ENCODE results near the gene APBB2. TPM values are rescaled to one million over a fixed set of nuclear protein-coding genes. Genes with fewer than 3 reads are reported as not detected.

The APBB2 gene
- total RNA-seq, 2 experiments from 2014 or later: 1.3 to 1.5 TPM

GRCh38 chr4:41236032-41236431 lies 21.7 kb upstream of the APBB2 start:
- intact Hi-C loops (cut with DNase I, micrococcal nuclease): no loop called here
- Mint-ChIP-seq H3K4me1 (no peaks in the 10 kb centered on the region), H3K27me3 (no peaks in the 10 kb centered on the region), H3K36me3 (ENCODE audit: low read depth) (no peaks in the 10 kb centered on the region), H3K9me3 (ENCODE audit: low read depth) (peaks cover 2% of the 10 kb centered on the region), H3K27ac (no peak overlapping the region), H3K4me3 (no peak overlapping the region)
- CTCF ChIA-PET: no interaction called here
- no peak for ATAC-seq
- no peak for DNase-seq
- POLR2A ChIA-PET: no interaction called here

GRCh38 chr4:41232856-41233255 lies 18.5 kb upstream of the APBB2 start:
- Mint-ChIP-seq H3K9me3 (ENCODE audit: low read depth) (peaks cover 2% of the 10 kb centered on the region), H3K27me3 (peaks cover 4% of the 10 kb centered on the region), H3K4me1 (no peaks in the 10 kb centered on the region), H3K36me3 (ENCODE audit: low read depth) (no peaks in the 10 kb centered on the region), H3K4me3 (no peak overlapping the region), H3K27ac (no peak overlapping the region)
- DNase-seq (no peak), ATAC-seq (no peak)
- ChIA-PET POLR2A (no interaction called here), CTCF (no interaction called here)
- intact Hi-C loops (cut with DNase I, micrococcal nuclease): no loop called here

- Mint-ChIP-seq H3K9me3 (ENCODE audit: low read depth) (peaks cover under 1% of the 10 kb centered on the region), H3K4me3 (no peak overlapping the region), H3K36me3 (ENCODE audit: low read depth) (no peaks in the 10 kb centered on the region), H3K4me1 (no peaks in the 10 kb centered on the region), H3K27ac (no peak overlapping the region), H3K27me3 (peaks cover 4% of the 10 kb centered on the region)
- intact Hi-C loops (cut with DNase I, micrococcal nuclease): no loop called here
- no peak for ATAC-seq
- ChIA-PET POLR2A (no interaction called here), CTCF (no interaction called here)
- no peak for DNase-seq
Observed at GRCh38 chr4:41232406-41232805, 18.1 kb upstream of the APBB2 start.

GRCh38 chr4:41227902-41228301 lies 13.6 kb upstream of the APBB2 start:
- no peaks in the 10 kb centered on the region for H3K9me3 Mint-ChIP-seq (ENCODE audit: low read depth)
- no peak for DNase-seq

GRCh38 chr4:41221850-41222645 lies 7.7 kb upstream of the APBB2 start:
- peaks cover under 1% of the 10 kb centered on the region for H3K4me1 Mint-ChIP-seq
- ChIA-PET POLR2A (interaction anchor here (0.6 kb wide), 1 partner anchor 30 kb away, joined by 3 read pairs; no protein-coding TSS in a partner anchor), CTCF (interaction anchor here (0.8 kb wide), 1 partner anchor 246 kb away, joined by 3 read pairs; no protein-coding TSS in a partner anchor)
- no peaks in the 10 kb centered on the region for H3K36me3 Mint-ChIP-seq (ENCODE audit: low read depth)
- DNase-seq (no peak), ATAC-seq (no peak)
- peaks cover 29% of the 10 kb centered on the region for H3K27me3 Mint-ChIP-seq
- no peak overlapping the region for H3K4me3 Mint-ChIP-seq
- intact Hi-C loops (cut with DNase I, micrococcal nuclease): no loop called here
- no peak overlapping the region for H3K27ac Mint-ChIP-seq
- no peaks in the 10 kb centered on the region for H3K9me3 Mint-ChIP-seq (ENCODE audit: low read depth)

More at GRCh38 chr4:41227902-41228301, 13.6 kb upstream of the APBB2 start:
- Mint-ChIP-seq H3K4me1 (no peaks in the 10 kb centered on the region), H3K27me3 (peaks cover 9% of the 10 kb centered on the region), H3K36me3 (ENCODE audit: low read depth) (no peaks in the 10 kb centered on the region), H3K4me3 (no peak overlapping the region), H3K27ac (no peak overlapping the region)
- ATAC-seq: no peak
- POLR2A ChIA-PET: no interaction called here
- CTCF ChIA-PET: no interaction called here
- intact Hi-C loops (cut with DNase I, micrococcal nuclease): no loop called here

- Mint-ChIP-seq H3K9me3 (ENCODE audit: low read depth) (no peaks in the 10 kb centered on the region), H3K27me3 (peaks cover 44% of the 10 kb centered on the region), H3K36me3 (ENCODE audit: low read depth) (no peaks in the 10 kb centered on the region), H3K27ac (no peak overlapping the region), H3K4me3 (no peak overlapping the region), H3K4me1 (peaks cover 16% of the 10 kb centered on the region)
- POLR2A ChIA-PET: no interaction called here
- CTCF ChIA-PET: interaction anchor here (0.7 kb wide), 2 partner anchors 290 to 311 kb away, joined by 3 read pairs; no protein-coding TSS in a partner anchor
- intact Hi-C loops (cut with DNase I, micrococcal nuclease): loop anchor here in 1 of 2 experiments (10.0 kb wide), 1 partner anchor 775 kb away; the partner anchor contains the start of gene SLC30A9
- ATAC-seq (no peak), DNase-seq (no peak)
Observed at GRCh38 chr4:41219421-41219950, 5.1 kb upstream of the APBB2 start.

- H3K36me3 Mint-ChIP-seq (ENCODE audit: low read depth): no peaks in the 10 kb centered on the region
- peaks cover 46% of the 10 kb centered on the region for H3K27me3 Mint-ChIP-seq
- intact Hi-C loops (cut with DNase I, micrococcal nuclease): loop anchor here in 1 of 2 experiments (10.0 kb wide), 1 partner anchor 776 kb away; the partner anchor contains the start of gene SLC30A9
- ChIA-PET POLR2A (interaction anchor here (0.6 kb wide), 1 partner anchor 53 kb away, joined by 3 read pairs; no protein-coding TSS in a partner anchor), CTCF (interaction anchor here (0.7 to 0.8 kb wide), 3 partner anchors 289 to 875 kb away, joined by 3 read pairs; no protein-coding TSS in a partner anchor)
- H3K4me3 Mint-ChIP-seq: no peak overlapping the region
- no peak overlapping the region for H3K27ac Mint-ChIP-seq
- no peaks in the 10 kb centered on the region for H3K9me3 Mint-ChIP-seq (ENCODE audit: low read depth)
- peaks cover 16% of the 10 kb centered on the region for H3K4me1 Mint-ChIP-seq
- ATAC-seq (no peak), DNase-seq (no peak)
Observed at GRCh38 chr4:41218703-41219102, 4.4 kb upstream of the APBB2 start.

GRCh38 chr4:41217374-41217773 lies 3.0 kb upstream of the APBB2 start:
- DNase-seq (no peak), ATAC-seq (no peak)
- intact Hi-C loops (cut with DNase I, micrococcal nuclease): loop anchor here in 1 of 2 experiments (2.0 to 10.0 kb wide), 3 partner anchors 39 to 777 kb away; partner anchors contain the start of genes SLC30A9, TMEM33 and UCHL1
- H3K4me3 Mint-ChIP-seq: no peak overlapping the region
- peaks cover 58% of the 10 kb centered on the region for H3K27me3 Mint-ChIP-seq
- ChIA-PET POLR2A (no interaction called here), CTCF (interaction anchor here (0.5 kb wide), 1 partner anchor 112 kb away, joined by 3 read pairs; no protein-coding TSS in a partner anchor)
- no peak overlapping the region for H3K27ac Mint-ChIP-seq
- no peaks in the 10 kb centered on the region for H3K36me3 Mint-ChIP-seq (ENCODE audit: low read depth)
- H3K9me3 Mint-ChIP-seq (ENCODE audit: low read depth): no peaks in the 10 kb centered on the region
- H3K4me1 Mint-ChIP-seq: peaks cover 27% of the 10 kb centered on the region

- DNase-seq: no peak
- intact Hi-C loops (cut with DNase I, micrococcal nuclease): loop anchor here in 1 of 2 experiments (2.0 to 10.0 kb wide), 3 partner anchors 40 to 778 kb away; partner anchors contain the start of genes SLC30A9, TMEM33 and UCHL1
- ATAC-seq: no peak
- Mint-ChIP-seq H3K27me3 (peaks cover 60% of the 10 kb centered on the region), H3K27ac (peak overlapping the region; percentile 82), H3K36me3 (ENCODE audit: low read depth) (no peaks in the 10 kb centered on the region), H3K9me3 (ENCODE audit: low read depth) (no peaks in the 10 kb centered on the region), H3K4me1 (peaks cover 27% of the 10 kb centered on the region), H3K4me3 (peak overlapping the region; percentile 72)
- CTCF ChIA-PET: interaction anchor here (0.5 to 1.0 kb wide), 3 partner anchors 9 to 112 kb away, joined by 3 read pairs; no protein-coding TSS in a partner anchor
- POLR2A ChIA-PET: no interaction called here
Observed at GRCh38 chr4:41217020-41217333, 2.6 kb upstream of the APBB2 start.

- ChIA-PET CTCF (interaction anchor here (0.7 to 2.9 kb wide), 4 partner anchors 10 to 291 kb away, joined by 3 to 14 read pairs (median 3); no protein-coding TSS in a partner anchor), POLR2A (no interaction called here)
- no peaks in the 10 kb centered on the region for H3K36me3 Mint-ChIP-seq (ENCODE audit: low read depth)
- H3K4me3 Mint-ChIP-seq: peak overlapping the region; percentile 72
- peaks cover 65% of the 10 kb centered on the region for H3K27me3 Mint-ChIP-seq
- ATAC-seq (peak; percentile 72), DNase-seq (peak; percentile 83)
- peak overlapping the region; percentile 82 for H3K27ac Mint-ChIP-seq
- H3K4me1 Mint-ChIP-seq: peaks cover 27% of the 10 kb centered on the region
- no peaks in the 10 kb centered on the region for H3K9me3 Mint-ChIP-seq (ENCODE audit: low read depth)
- intact Hi-C loops (cut with DNase I, micrococcal nuclease): loop anchor here in 1 of 2 experiments (1.0 to 10.0 kb wide), 4 partner anchors 40 to 778 kb away; partner anchors contain the start of genes SLC30A9, TMEM33 and UCHL1
Observed at GRCh38 chr4:41216294-41217019, 2.1 kb upstream of the APBB2 start.

GRCh38 chr4:41215969-41216293 lies 1.6 kb upstream of the APBB2 start:
- Mint-ChIP-seq H3K27me3 (peaks cover 61% of the 10 kb centered on the region), H3K4me1 (peaks cover 27% of the 10 kb centered on the region), H3K36me3 (ENCODE audit: low read depth) (no peaks in the 10 kb centered on the region), H3K4me3 (peak overlapping the region; percentile 71), H3K27ac (peak overlapping the region; percentile 78), H3K9me3 (ENCODE audit: low read depth) (no peaks in the 10 kb centered on the region)
- DNase-seq (no peak), ATAC-seq (no peak)
- intact Hi-C loops (cut with DNase I, micrococcal nuclease): loop anchor here (1.0 to 10.0 kb wide), 5 partner anchors 41 to 779 kb away; partner anchors contain the start of genes SLC30A9 (in 1 of the 2), TMEM33 (in 1 of the 2) and UCHL1 (in 1 of the 2)
- CTCF ChIA-PET: interaction anchor here (0.7 to 2.9 kb wide), 4 partner anchors 10 to 291 kb away, joined by 3 to 14 read pairs (median 3); no protein-coding TSS in a partner anchor
- POLR2A ChIA-PET: no interaction called here

Data from activated CD4-positive, alpha-beta T cell treated with anti-CD3 and anti-CD28 coated beads for 36 hours (primary cell).